SK-N-SH treated with all-trans-retinoic acid at 6 μM for 48 hours (cell line): ENCODE results near the gene VPS26A.

Source experiments
- ATAC-seq: fragments of 200-7000 bp; cut with Tn5 transposase; 3 replicates; pipeline ENCODE4 v1.9.1; 2020; ENCODE audit warnings: mild to moderate bottlenecking, moderate library complexity
- BACH2 ChIP-seq: fragments of 250-450 bp; sonication (Bioruptor Pico); IDR thresholded peaks from 2 replicates; pipeline ENCODE4 v1.9.0; 2021; ENCODE audit warnings: mild to moderate bottlenecking, borderline replicate concordance
- CSDC2 ChIP-seq: fragments of 250-450 bp; sonication (Bioruptor Pico); IDR thresholded peaks from 2 replicates; pipeline ENCODE4 v1.5.0; 2020; ENCODE audit warnings: mild to moderate bottlenecking, moderate library complexity
- ESRRG ChIP-seq: fragments of 250-450 bp; sonication (Bioruptor Pico); IDR thresholded peaks from 2 replicates; pipeline ENCODE4 v1.6.1; 2021; ENCODE audit warnings: mild to moderate bottlenecking
- GLIS3 ChIP-seq: fragments of 250-450 bp; sonication (Bioruptor Pico); IDR thresholded peaks from 2 replicates; pipeline ENCODE4 v1.5.0; 2020; ENCODE audit warnings: mild to moderate bottlenecking, moderate library complexity
- ISL1 ChIP-seq: fragments of 250-450 bp; sonication (Bioruptor Pico); IDR thresholded peaks from 2 replicates; pipeline ENCODE4 v2.1.2; 2022; ENCODE audit warnings: mild to moderate bottlenecking, moderate library complexity
- OSR1 ChIP-seq: fragments of 250-450 bp; sonication (Bioruptor Pico); IDR thresholded peaks from 2 replicates; pipeline ENCODE4 v1.8.0; 2022; ENCODE audit warnings: moderate library complexity, mild to moderate bottlenecking, inconsistent platforms
- RARB ChIP-seq: fragments of 250-450 bp; sonication (Bioruptor Pico); IDR thresholded peaks from 2 replicates; pipeline ENCODE4 v1.8.0; 2021; ENCODE audit warnings: mild to moderate bottlenecking, moderate library complexity
- SNAI2 ChIP-seq: fragments of 250-450 bp; sonication (Bioruptor Pico); IDR thresholded peaks from 2 replicates; pipeline ENCODE4 v1.5.0; 2020; ENCODE audit warnings: mild to moderate bottlenecking, moderate library complexity
- TCF4 ChIP-seq: fragments of 250-450 bp; sonication (Bioruptor Pico); IDR thresholded peaks from 2 replicates; pipeline ENCODE4 v1.8.0; 2021; ENCODE audit warnings: mild to moderate bottlenecking, moderate library complexity, borderline replicate concordance
- TOX ChIP-seq: fragments of 250-450 bp; sonication (Bioruptor Pico); IDR thresholded peaks from 2 replicates; pipeline ENCODE4 v1.8.0; 2021; ENCODE audit warnings: mild to moderate bottlenecking, moderate library complexity, borderline replicate concordance
- ZC3H10 ChIP-seq: fragments of 250-450 bp; sonication (Bioruptor Pico); IDR thresholded peaks from 2 replicates; pipeline ENCODE4 v1.5.1; 2021; ENCODE audit warnings: mild to moderate bottlenecking, moderate library complexity
- ZFP3 ChIP-seq: fragments of 250-450 bp; sonication (Bioruptor Pico); IDR thresholded peaks from 2 replicates; pipeline ENCODE4 v1.5.0; 2020; ENCODE audit warnings: mild to moderate bottlenecking, moderate library complexity
- ZFP30 ChIP-seq: fragments of 450-650 bp; formaldehyde crosslinking; IDR thresholded peaks from 2 replicates; pipeline ENCODE4 v1.5.0; 2022; ENCODE audit warnings: mild to moderate bottlenecking, moderate library complexity
- ZNF70 ChIP-seq: fragments of 450-650 bp; formaldehyde crosslinking; IDR thresholded peaks from 2 replicates; pipeline ENCODE4 v1.5.0; 2020; ENCODE audit warnings: mild to moderate bottlenecking, moderate library complexity
- ZNF8 ChIP-seq: fragments of 450-650 bp; formaldehyde crosslinking; IDR thresholded peaks from 2 replicates; pipeline ENCODE4 v1.5.0; 2020; ENCODE audit warnings: mild to moderate bottlenecking, moderate library complexity
- TF ChIP-seq, protein P1 (sequence below): fragments of 250-450 bp; sonication (Bioruptor Pico); IDR thresholded peaks from 2 replicates; pipeline ENCODE4 v1.8.0; 2021; ENCODE audit warnings: low read depth, mild to moderate bottlenecking, moderate library complexity, borderline replicate concordance
- TF ChIP-seq, protein P2 (sequence below): fragments of 250-450 bp; sonication (Bioruptor Pico); IDR thresholded peaks from 2 replicates; pipeline ENCODE4 v1.5.0; 2020; ENCODE audit warnings: mild to moderate bottlenecking, moderate library complexity
- TF ChIP-seq, protein P3 (sequence below): fragments of 250-450 bp; sonication (Bioruptor Pico); IDR thresholded peaks from 2 replicates; pipeline ENCODE4 v1.5.1; 2020; ENCODE audit warnings: low read depth, mild to moderate bottlenecking, moderate library complexity
- TF ChIP-seq, protein P4 (sequence below): fragments of 250-450 bp; sonication (Bioruptor Pico); IDR thresholded peaks from 2 replicates; pipeline ENCODE4 v1.8.0; 2020; ENCODE audit warnings: mild to moderate bottlenecking, moderate library complexity, borderline replicate concordance

The VPS26A gene

GRCh38 chr10:69145864-69146263 lies 21.9 kb downstream of the VPS26A start:
- TF ChIP-seq ZC3H10 (CRISPR knock-in tag) (no peak), RARB (CRISPR knock-in tag) (no peak), TCF4 (no peak), SNAI2 (CRISPR knock-in tag) (no peak), ZFP3 (CRISPR knock-in tag) (no peak), ZNF70 (CRISPR knock-in tag) (no peak), TOX (no peak)
- TF ChIP-seq, protein P1, sequence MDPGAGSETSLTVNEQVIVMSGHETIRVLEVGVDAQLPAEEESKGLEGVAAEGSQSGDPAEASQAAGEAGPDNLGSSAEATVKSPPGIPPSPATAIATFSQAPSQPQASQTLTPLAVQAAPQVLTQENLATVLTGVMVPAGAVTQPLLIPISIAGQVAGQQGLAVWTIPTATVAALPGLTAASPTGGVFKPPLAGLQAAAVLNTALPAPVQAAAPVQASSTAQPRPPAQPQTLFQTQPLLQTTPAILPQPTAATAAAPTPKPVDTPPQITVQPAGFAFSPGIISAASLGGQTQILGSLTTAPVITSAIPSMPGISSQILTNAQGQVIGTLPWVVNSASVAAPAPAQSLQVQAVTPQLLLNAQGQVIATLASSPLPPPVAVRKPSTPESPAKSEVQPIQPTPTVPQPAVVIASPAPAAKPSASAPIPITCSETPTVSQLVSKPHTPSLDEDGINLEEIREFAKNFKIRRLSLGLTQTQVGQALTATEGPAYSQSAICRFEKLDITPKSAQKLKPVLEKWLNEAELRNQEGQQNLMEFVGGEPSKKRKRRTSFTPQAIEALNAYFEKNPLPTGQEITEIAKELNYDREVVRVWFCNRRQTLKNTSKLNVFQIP: no peak
- TF ChIP-seq, protein P2, sequence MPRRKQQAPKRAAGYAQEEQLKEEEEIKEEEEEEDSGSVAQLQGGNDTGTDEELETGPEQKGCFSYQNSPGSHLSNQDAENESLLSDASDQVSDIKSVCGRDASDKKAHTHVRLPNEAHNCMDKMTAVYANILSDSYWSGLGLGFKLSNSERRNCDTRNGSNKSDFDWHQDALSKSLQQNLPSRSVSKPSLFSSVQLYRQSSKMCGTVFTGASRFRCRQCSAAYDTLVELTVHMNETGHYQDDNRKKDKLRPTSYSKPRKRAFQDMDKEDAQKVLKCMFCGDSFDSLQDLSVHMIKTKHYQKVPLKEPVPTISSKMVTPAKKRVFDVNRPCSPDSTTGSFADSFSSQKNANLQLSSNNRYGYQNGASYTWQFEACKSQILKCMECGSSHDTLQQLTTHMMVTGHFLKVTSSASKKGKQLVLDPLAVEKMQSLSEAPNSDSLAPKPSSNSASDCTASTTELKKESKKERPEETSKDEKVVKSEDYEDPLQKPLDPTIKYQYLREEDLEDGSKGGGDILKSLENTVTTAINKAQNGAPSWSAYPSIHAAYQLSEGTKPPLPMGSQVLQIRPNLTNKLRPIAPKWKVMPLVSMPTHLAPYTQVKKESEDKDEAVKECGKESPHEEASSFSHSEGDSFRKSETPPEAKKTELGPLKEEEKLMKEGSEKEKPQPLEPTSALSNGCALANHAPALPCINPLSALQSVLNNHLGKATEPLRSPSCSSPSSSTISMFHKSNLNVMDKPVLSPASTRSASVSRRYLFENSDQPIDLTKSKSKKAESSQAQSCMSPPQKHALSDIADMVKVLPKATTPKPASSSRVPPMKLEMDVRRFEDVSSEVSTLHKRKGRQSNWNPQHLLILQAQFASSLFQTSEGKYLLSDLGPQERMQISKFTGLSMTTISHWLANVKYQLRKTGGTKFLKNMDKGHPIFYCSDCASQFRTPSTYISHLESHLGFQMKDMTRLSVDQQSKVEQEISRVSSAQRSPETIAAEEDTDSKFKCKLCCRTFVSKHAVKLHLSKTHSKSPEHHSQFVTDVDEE (CRISPR knock-in tag): no peak

GRCh38 chr10:69146759-69147158 lies 22.8 kb downstream of the VPS26A start:
- ATAC-seq: no peak
- TF ChIP-seq, protein P3, sequence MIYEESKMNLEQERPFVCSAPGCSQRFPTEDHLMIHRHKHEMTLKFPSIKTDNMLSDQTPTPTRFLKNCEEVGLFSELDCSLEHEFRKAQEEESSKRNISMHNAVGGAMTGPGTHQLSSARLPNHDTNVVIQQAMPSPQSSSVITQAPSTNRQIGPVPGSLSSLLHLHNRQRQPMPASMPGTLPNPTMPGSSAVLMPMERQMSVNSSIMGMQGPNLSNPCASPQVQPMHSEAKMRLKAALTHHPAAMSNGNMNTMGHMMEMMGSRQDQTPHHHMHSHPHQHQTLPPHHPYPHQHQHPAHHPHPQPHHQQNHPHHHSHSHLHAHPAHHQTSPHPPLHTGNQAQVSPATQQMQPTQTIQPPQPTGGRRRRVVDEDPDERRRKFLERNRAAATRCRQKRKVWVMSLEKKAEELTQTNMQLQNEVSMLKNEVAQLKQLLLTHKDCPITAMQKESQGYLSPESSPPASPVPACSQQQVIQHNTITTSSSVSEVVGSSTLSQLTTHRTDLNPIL (CRISPR knock-in tag): no peak
- TF ChIP-seq RARB (CRISPR knock-in tag): no peak
- no peak for TF ChIP-seq ESRRG (CRISPR knock-in tag)
- TF ChIP-seq ZNF8 (CRISPR knock-in tag): no peak
- TF ChIP-seq, protein P4, sequence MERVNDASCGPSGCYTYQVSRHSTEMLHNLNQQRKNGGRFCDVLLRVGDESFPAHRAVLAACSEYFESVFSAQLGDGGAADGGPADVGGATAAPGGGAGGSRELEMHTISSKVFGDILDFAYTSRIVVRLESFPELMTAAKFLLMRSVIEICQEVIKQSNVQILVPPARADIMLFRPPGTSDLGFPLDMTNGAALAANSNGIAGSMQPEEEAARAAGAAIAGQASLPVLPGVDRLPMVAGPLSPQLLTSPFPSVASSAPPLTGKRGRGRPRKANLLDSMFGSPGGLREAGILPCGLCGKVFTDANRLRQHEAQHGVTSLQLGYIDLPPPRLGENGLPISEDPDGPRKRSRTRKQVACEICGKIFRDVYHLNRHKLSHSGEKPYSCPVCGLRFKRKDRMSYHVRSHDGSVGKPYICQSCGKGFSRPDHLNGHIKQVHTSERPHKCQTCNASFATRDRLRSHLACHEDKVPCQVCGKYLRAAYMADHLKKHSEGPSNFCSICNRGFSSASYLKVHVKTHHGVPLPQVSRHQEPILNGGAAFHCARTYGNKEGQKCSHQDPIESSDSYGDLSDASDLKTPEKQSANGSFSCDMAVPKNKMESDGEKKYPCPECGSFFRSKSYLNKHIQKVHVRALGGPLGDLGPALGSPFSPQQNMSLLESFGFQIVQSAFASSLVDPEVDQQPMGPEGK (CRISPR knock-in tag): no peak
- TF ChIP-seq ISL1 (CRISPR knock-in tag): no peak
- TF ChIP-seq, protein P1: no peak
- TF ChIP-seq GLIS3 (CRISPR knock-in tag): no peak
- TF ChIP-seq OSR1 (CRISPR knock-in tag): no peak
- TF ChIP-seq, protein P2 (CRISPR knock-in tag): no peak
- no peak for TF ChIP-seq BACH2
- TF ChIP-seq TOX: no peak
- TF ChIP-seq ZNF70 (CRISPR knock-in tag): no peak
- TF ChIP-seq ZFP30 (CRISPR knock-in tag): no peak
- TF ChIP-seq, all 23 proteins: peak for 0

More at GRCh38 chr10:69145864-69146263, 21.9 kb downstream of the VPS26A start:
- ATAC-seq: no peak

GRCh38 chr10:69151984-69152383 lies 28.0 kb downstream of the VPS26A start:
- ATAC-seq: no peak
- TF ChIP-seq GLIS3 (CRISPR knock-in tag) (no peak), ZC3H10 (CRISPR knock-in tag) (no peak), CSDC2 (CRISPR knock-in tag) (no peak), ZNF8 (CRISPR knock-in tag) (no peak), SNAI2 (CRISPR knock-in tag) (no peak), ESRRG (CRISPR knock-in tag) (no peak), TCF4 (no peak), ZFP3 (CRISPR knock-in tag) (no peak), BACH2 (no peak), OSR1 (CRISPR knock-in tag) (no peak), RARB (CRISPR knock-in tag) (no peak), TOX (no peak)
- TF ChIP-seq, protein P2 (CRISPR knock-in tag): no peak
- TF ChIP-seq, protein P4 (CRISPR knock-in tag): no peak
